Measurements from ENCODE around the gene PRKG1.
"Not testable (repeated sequence)": the region's sequence is repeated elsewhere in the genome, so short reads cannot be mapped to it uniquely, and the experiment has no call there.

The PRKG1 gene

DNA sequence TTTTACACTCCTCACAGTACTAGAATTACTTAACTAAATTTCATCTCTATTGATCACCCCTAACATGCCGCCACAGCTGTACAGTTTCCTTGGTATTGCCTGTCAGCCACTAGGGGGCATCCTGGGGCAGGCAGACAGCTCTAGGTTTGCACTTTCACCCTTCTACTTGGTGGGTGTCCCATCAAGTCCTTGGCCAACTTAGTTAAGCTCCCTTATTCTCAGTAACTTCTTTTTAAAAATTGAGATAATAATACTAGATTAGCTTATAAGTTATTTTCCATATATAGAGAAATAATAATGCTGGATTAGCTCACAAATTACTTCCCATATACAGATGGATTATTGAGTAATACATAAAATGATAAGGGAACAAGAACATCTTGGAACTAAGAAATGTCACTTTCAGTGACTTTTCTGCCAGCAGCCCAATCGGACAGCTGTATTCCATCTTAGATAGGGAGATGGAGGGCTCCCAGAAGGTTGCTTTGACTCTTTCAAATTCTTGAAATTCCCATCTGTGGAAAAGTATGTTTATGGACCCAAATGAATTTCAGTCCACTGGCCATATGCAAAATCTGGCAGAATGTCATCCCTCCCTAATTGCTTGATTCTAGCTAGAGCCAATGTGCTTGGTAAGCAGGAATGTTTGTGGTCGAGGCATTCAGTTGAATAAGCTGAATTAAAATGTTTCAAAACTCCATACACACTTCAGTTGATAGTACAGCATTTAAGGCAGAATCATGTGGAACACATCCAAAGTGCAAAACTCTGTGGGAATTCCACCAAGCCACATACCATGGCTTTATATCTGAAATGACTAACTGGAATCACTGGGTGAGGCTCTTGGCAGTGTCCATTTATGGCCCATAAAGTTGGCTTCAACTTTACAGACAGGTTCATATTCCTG is 315.4 kb downstream of the PRKG1 start:
- TF ChIP-seq, protein P1, sequence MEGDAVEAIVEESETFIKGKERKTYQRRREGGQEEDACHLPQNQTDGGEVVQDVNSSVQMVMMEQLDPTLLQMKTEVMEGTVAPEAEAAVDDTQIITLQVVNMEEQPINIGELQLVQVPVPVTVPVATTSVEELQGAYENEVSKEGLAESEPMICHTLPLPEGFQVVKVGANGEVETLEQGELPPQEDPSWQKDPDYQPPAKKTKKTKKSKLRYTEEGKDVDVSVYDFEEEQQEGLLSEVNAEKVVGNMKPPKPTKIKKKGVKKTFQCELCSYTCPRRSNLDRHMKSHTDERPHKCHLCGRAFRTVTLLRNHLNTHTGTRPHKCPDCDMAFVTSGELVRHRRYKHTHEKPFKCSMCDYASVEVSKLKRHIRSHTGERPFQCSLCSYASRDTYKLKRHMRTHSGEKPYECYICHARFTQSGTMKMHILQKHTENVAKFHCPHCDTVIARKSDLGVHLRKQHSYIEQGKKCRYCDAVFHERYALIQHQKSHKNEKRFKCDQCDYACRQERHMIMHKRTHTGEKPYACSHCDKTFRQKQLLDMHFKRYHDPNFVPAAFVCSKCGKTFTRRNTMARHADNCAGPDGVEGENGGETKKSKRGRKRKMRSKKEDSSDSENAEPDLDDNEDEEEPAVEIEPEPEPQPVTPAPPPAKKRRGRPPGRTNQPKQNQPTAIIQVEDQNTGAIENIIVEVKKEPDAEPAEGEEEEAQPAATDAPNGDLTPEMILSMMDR (IDR thresholded peaks at IDR 0.05; ENCODE audit: low read depth, low read length), result peak; percentile 66
- no peak overlapping the region for H3K4me3 ChIP-seq (ENCODE audit: low read depth, low read length)

GRCh38 chr10:51393006-51393405 is 318.7 kb downstream of the PRKG1 start:
- H3K4me3 ChIP-seq (ENCODE audit: low read depth, low read length), result not testable (repeated sequence)

DNA sequence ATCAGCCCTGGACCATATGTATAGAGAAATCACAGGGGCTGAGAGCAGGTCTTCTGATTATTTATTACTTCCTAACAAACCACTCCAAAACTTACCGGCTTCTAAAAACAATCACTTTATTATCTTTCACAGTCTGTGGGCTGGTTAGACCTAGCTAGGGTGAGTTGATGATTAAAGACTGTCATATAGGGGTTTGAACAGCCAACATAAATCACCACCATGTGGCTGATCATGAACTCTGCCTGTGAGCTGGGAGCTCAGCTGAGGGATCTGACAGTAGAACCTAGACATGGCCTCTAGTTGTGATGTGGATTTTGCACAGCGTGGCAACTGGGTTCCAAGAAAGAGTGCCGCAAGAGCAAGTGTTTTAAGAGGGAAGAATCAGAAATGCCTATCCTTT is 319.8 kb downstream of the PRKG1 start:
- H3K4me3 ChIP-seq (ENCODE audit: low read depth, low read length), result no peak overlapping the region
- TF ChIP-seq, protein P1 (IDR thresholded peaks at IDR 0.05; ENCODE audit: low read depth, low read length), result no peak

GRCh38 chr10:51397244-51397643 is 323.0 kb downstream of the PRKG1 start:
- no peak overlapping the region for H3K4me3 ChIP-seq (ENCODE audit: low read depth, low read length)
- TF ChIP-seq, protein P1 (IDR thresholded peaks at IDR 0.05; ENCODE audit: low read depth, low read length), result no peak

GRCh38 chr10:51397695-51398094 is 323.4 kb downstream of the PRKG1 start:
- TF ChIP-seq, protein P1 (IDR thresholded peaks at IDR 0.05; ENCODE audit: low read depth, low read length), result no peak
- H3K4me3 ChIP-seq (ENCODE audit: low read depth, low read length), result no peak overlapping the region

- no peak overlapping the region for H3K4me3 ChIP-seq (ENCODE audit: low read depth, low read length)
- TF ChIP-seq, protein P1 (IDR thresholded peaks at IDR 0.05; ENCODE audit: low read depth, low read length), result no peak
Observed at GRCh38 chr10:51399840-51400239, 325.6 kb downstream of the PRKG1 start.

DNA sequence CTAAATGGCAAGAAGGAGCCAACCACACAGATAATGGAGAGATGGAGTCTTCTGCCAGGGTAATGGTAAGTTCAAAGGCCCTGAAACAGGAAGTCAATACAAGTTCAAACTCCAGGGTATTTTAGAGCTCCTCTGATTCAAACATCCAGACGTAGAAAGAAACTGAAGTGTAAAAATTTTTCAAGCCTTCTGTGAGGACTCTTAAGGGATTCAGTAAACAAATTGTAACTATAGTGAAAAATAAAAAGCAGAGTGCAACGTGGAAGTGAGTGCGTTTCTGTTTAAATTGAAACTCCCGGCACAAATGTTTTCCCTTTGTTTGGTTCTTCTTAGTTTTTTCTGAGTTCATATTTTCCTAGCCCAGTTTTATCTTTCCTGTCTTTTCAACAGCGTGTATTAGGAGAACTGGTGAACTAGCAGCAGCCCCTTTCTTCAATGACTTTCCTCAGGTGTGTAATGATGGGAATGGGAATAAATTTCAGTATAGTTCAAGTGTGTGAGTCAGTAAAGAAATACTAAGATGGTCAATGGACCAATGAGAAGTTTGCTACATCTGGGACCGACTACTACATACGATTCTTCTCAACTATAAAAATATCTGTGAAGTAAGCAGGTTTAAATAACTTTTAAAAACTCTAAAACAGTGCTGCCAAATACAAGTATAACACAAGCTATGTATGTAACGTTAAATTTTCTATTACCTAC is 326.3 kb downstream of the PRKG1 start:
- TF ChIP-seq, protein P1 (IDR thresholded peaks at IDR 0.05; ENCODE audit: low read depth, low read length), result no peak
- H3K4me3 ChIP-seq (ENCODE audit: low read depth, low read length), result no peak overlapping the region
